Gastrocnemius medialis (tissue), 4 donors: Measurements from ENCODE around the gene IL18R1. TPM values are rescaled to one million over a fixed set of nuclear protein-coding genes. Genes with fewer than 3 reads are reported as not detected.

ENCODE experiments used
- ATAC-seq, 2 donors: fragments of 150-250 bp; one replicate each; pipeline ENCODE4 v1.9.1; 2016
- DNase-seq, 2 donors: peaks; one replicate each; pipeline ENCODE4 v3.0.0-alpha.2; 2019
- H3K27ac ChIP-seq, 4 donors: fragments of 200-600 bp; sonication (generic); 1 replicate in 1 of 4; 2 replicates in 3 of 4; pipeline ENCODE4 v1.5.1; 2016 to 2018; ENCODE audit warnings: mild to moderate bottlenecking in 2 of 4, moderate library complexity in 1 of 4
- H3K27me3 ChIP-seq, 3 donors: fragments of 200-600 bp; sonication (generic) in 2 of 3; 1 replicate in 1 of 3; 2 replicates in 2 of 3; pipeline versions ENCODE4 v1.5.1 to v1.6.0; 2016 to 2019; ENCODE audit warnings: mild to moderate bottlenecking in 1 of 3, moderate library complexity in 1 of 3
- H3K36me3 ChIP-seq, 2 donors: fragments of 200-600 bp; sonication (generic) in 1 of 2; one replicate each; pipeline ENCODE4 v1.5.1; 2017 to 2018
- H3K4me1 ChIP-seq, 2 donors: fragments of 200-600 bp; sonication (generic) in 1 of 2; one replicate each; pipeline ENCODE4 v1.5.1; 2016 to 2017; ENCODE audit warnings: mild to moderate bottlenecking in 2 of 2
- H3K4me3 ChIP-seq, 4 donors: fragments of 200-600 bp; sonication (generic) in 3 of 4; 1 replicate in 1 of 4; 2 replicates in 3 of 4; pipeline ENCODE4 v1.5.1; 2016 to 2019; ENCODE audit warnings: mild to moderate bottlenecking in 2 of 4
- H3K9me3 ChIP-seq, 3 donors: fragments of 200-600 bp; sonication (generic) in 2 of 3; 1 replicate in 1 of 3; 2 replicates in 2 of 3; pipeline ENCODE4 v1.5.1; 2016 to 2019
- CTCF ChIP-seq, 5 experiments: fragments of 450-650 bp in 3 of 5; fragments of 200-600 bp in 2 of 5; sonication (generic) in 2 of 5; IDR thresholded peaks in 4 of 5; conservative IDR thresholded peaks in 1 of 5; 1 replicate in 4 of 5; 2 replicates in 1 of 5; pipeline ENCODE4 v1.5.1; 2016 to 2019; ENCODE audit warnings: antibody characterized with exemption in 5 of 5, mild to moderate bottlenecking in 3 of 5, moderate library complexity in 3 of 5
- POLR2A ChIP-seq, 2 donors: fragments of 450-650 bp; IDR thresholded peaks; one replicate each; pipeline ENCODE4 v1.6.1; 2017; ENCODE audit warnings: antibody characterized with exemption in 2 of 2, mild to moderate bottlenecking in 2 of 2, moderate library complexity in 2 of 2
- in situ Hi-C, 4 donors: fragments of 200-750 bp; cut with MboI; loops; one replicate each; pipeline versions ENCODE4 v1.15.0 to v1.8.0; 2017; ENCODE audit warnings: low sequenced_read_pairs in 4 of 4
- intact Hi-C: fragments of 100-400 bp; cut with DNase I; formaldehyde crosslinking; loops from one replicate; pipeline ENCODE4 v1.15.1; 2023; ENCODE audit warnings: low total_unique reads
- total RNA-seq, 4 donors: library from RNA; depleted of rRNA; stranded (reverse); fragments of >200 nt; gene quantifications; one replicate each; pipeline versions ENCODE4 v1.1.0 to v1.2.3, GENCODE V29; 2016

Gene IL18R1
- total RNA-seq, 4 donors from 2014 or later, result 0.36 to 2.8 (median 1.1) TPM

GRCh38 chr2:102336502-102336945 lies 19.1 kb upstream of the IL18R1 start:
- Histone ChIP-seq H3K4me1 (peaks cover 0 to 8% of the 10 kb centered on the region in 2 donors), H3K36me3 (no peaks in the 10 kb centered on the region), H3K27me3 (no peaks in the 10 kb centered on the region), H3K27ac (peak overlapping the region in 3 of 4 donors; percentile 26 to 60 (median 38)), H3K9me3 (no peaks in the 10 kb centered on the region), H3K4me3 (peak overlapping the region in 3 of 4 donors; percentile 12 to 19 (median 18))
- ATAC-seq (peak; percentile 39 to 49), DNase-seq (peak in 1 of 2 donors; percentile 19)
- TF ChIP-seq CTCF (IDR thresholded peaks at IDR 0.05 in 4 of 5, conservative IDR thresholded peaks at IDR 0.05 in 1 of 5) (no peak), POLR2A (IDR thresholded peaks at IDR 0.05) (no peak)
- intact Hi-C loops (no loop called here), in situ Hi-C loops (no loop called here)

GRCh38 chr2:102337012-102337411 lies 18.6 kb upstream of the IL18R1 start:
- in situ Hi-C loops (no loop called here), intact Hi-C loops (no loop called here)
- DNase-seq (no peak), ATAC-seq (peak in 1 of 2 donors; percentile 30)
- Histone ChIP-seq H3K36me3 (no peaks in the 10 kb centered on the region), H3K9me3 (no peaks in the 10 kb centered on the region), H3K27me3 (no peaks in the 10 kb centered on the region), H3K4me1 (peaks cover 0 to 8% of the 10 kb centered on the region in 2 donors), H3K27ac (peak overlapping the region in 3 of 4 donors; percentile 26 to 60 (median 38)), H3K4me3 (peak overlapping the region in 3 of 4 donors; percentile 12 to 19 (median 18))
- TF ChIP-seq CTCF (IDR thresholded peaks at IDR 0.05 in 4 of 5, conservative IDR thresholded peaks at IDR 0.05 in 1 of 5) (no peak), POLR2A (IDR thresholded peaks at IDR 0.05) (no peak)

GRCh38 chr2:102337481-102338386 lies 17.9 kb upstream of the IL18R1 start:
- peak overlapping the region in 1 of 4 donors; percentile 60 for H3K27ac ChIP-seq
- H3K9me3 ChIP-seq, result no peaks in the 10 kb centered on the region
- no peaks in the 10 kb centered on the region for H3K27me3 ChIP-seq
- ATAC-seq (no peak), DNase-seq (no peak)
- no peak overlapping the region for H3K4me3 ChIP-seq
- no peaks in the 10 kb centered on the region for H3K36me3 ChIP-seq
- H3K4me1 ChIP-seq, result peaks cover 0 to 8% of the 10 kb centered on the region in 2 donors
- intact Hi-C loops, result no loop called here
- no peak for TF ChIP-seq CTCF (IDR thresholded peaks at IDR 0.05 in 4 of 5, conservative IDR thresholded peaks at IDR 0.05 in 1 of 5)
- no peak for TF ChIP-seq POLR2A (IDR thresholded peaks at IDR 0.05)
- in situ Hi-C loops, result no loop called here

- Histone ChIP-seq H3K27ac (no peak overlapping the region), H3K4me3 (no peak overlapping the region), H3K9me3 (no peaks in the 10 kb centered on the region), H3K27me3 (no peaks in the 10 kb centered on the region), H3K4me1 (peaks cover 0 to 8% of the 10 kb centered on the region in 2 donors), H3K36me3 (no peaks in the 10 kb centered on the region)
- in situ Hi-C loops, result no loop called here
- TF ChIP-seq POLR2A (IDR thresholded peaks at IDR 0.05) (no peak), CTCF (IDR thresholded peaks at IDR 0.05 in 4 of 5, conservative IDR thresholded peaks at IDR 0.05 in 1 of 5) (no peak)
- ATAC-seq, result no peak
- intact Hi-C loops, result no loop called here
- DNase-seq, result no peak
Measured at GRCh38 chr2:102340778-102341177, 14.8 kb upstream of the IL18R1 start.
